Measurements from ENCODE around the gene DOCK3. TPM values are rescaled to one million over a fixed set of nuclear protein-coding genes. Genes with fewer than 3 reads are reported as not detected.

DOCK3 gene
- total and polyA plus RNA-seq, 10 of the 15 experiments (the other 5 are each of a cell fraction or from before 2014, with no cell fraction given): 0.02 to 0.52 (median 0.04) TPM; not detected in 5

DNA sequence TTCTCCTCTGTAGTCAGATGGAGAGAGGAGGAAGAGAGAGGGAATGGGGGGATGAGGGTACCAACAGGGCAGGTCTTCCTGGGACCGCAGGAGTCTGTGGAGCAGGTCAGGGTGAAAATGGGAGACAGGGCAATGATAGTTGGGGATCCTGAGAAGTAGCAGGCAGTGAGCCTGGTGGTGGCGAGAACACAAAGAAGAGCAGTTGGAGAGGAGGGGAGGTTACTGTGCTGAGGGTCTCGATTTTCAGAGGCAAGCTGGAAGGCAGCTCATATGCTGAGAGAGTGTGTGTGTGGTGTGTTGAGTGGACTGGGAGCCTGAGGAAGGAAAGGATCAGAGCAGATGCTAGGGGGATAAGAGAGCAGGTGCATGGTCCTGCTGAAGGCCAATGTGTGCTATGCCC is 2.1 kb upstream of the DOCK3 start:
- ATAC-seq: no peak
- ChIA-PET CTCF (no interaction called here), SMC1A (ENCODE audit: uncharacterized antibody, unreplicated experiment) (no interaction called here), RAD21 (ENCODE audit: unreplicated experiment) (no interaction called here), POLR2A (no interaction called here)
- no TSS peak for BruUV-seq (replicated peaks)
- H3K4me1 ChIP-seq (ENCODE audit: control insufficient read depth, insufficient read depth, low read length): no peaks in the 10 kb centered on the region
- no peak overlapping the region for H3K4me2 ChIP-seq (ENCODE audit: control insufficient read depth, insufficient read depth)
- no peak for FAIRE-seq
- intact Hi-C loops (cut with micrococcal nuclease; ENCODE audit: unreplicated experiment) (no loop called here), in situ Hi-C loops (cut with MboI) (no loop called here)
- no peak for DNase-seq (ENCODE audit: low read depth, low spot score)
- H3K4me3 ChIP-seq: no peak overlapping the region
- H3K9ac ChIP-seq (ENCODE audit: control insufficient read depth, insufficient read depth, low read length): no peak overlapping the region
- H3K27ac ChIP-seq (ENCODE audit: control insufficient read depth, insufficient read depth): no peak overlapping the region
- peaks cover 9 to 29% of the 10 kb centered on the region in 2 experiments for H3K27me3 ChIP-seq (replicated peaks in 1 of 2; ENCODE audit: control insufficient read depth in 2 of 2, insufficient read depth in 2 of 2, low read length in 1 of 2)
- no peaks in the 10 kb centered on the region; the same call in 1 of the 2 replicates for H4K20me1 ChIP-seq (ENCODE audit: control insufficient read depth, insufficient read depth)
- H3K79me2 ChIP-seq (ENCODE audit: control insufficient read depth, insufficient read depth, low read length): no peaks in the 10 kb centered on the region
- H2AFZ ChIP-seq (ENCODE audit: control insufficient read depth, low read depth, low read length): no peak overlapping the region
- H3K9me3 ChIP-seq (replicated peaks; ENCODE audit: control insufficient read depth, insufficient read depth, low read length): no peaks in the 10 kb centered on the region
- no peaks in the 10 kb centered on the region for H3K36me3 ChIP-seq (ENCODE audit: control insufficient read depth in 2 of 2, insufficient read depth in 2 of 2, low read length in 1 of 2)
- WGBS (ENCODE audit: insufficient coverage, insufficient replicate concordance, low lambda C conversion rate, missing lambda C conversion rate): 41% methylated on average over 3 of the region's 3 CpGs
- TF ChIP-seq NR2F1 (conservative IDR thresholded peaks at IDR 0.05) (no peak), ZNF384 (IDR thresholded peaks at IDR 0.05; ENCODE audit: borderline replicate concordance, low read depth, low read length) (no peak), ZBED1 (IDR thresholded peaks at IDR 0.05; ENCODE audit: borderline replicate concordance) (no peak), ZNF622 (IDR thresholded peaks at IDR 0.05) (no peak), E2F8 (IDR thresholded peaks at IDR 0.05; ENCODE audit: low read depth, partially characterized antibody) (no peak), BHLHE40 (IDR thresholded peaks at IDR 0.05; ENCODE audit: borderline replicate concordance in 1 of 2, low read depth in 2 of 2, low read length in 1 of 2) (no peak), NFXL1 (IDR thresholded peaks at IDR 0.05; ENCODE audit: borderline replicate concordance) (no peak), EP300 (IDR thresholded peaks at IDR 0.05; ENCODE audit: borderline replicate concordance in 1 of 2, control insufficient read depth in 1 of 2, low read depth in 2 of 2, low read length in 2 of 2) (no peak), NR2C2 (IDR thresholded peaks at IDR 0.05; ENCODE audit: borderline replicate concordance, control insufficient read depth, insufficient read length, low read depth) (no peak)
- TF ChIP-seq, protein P1, sequence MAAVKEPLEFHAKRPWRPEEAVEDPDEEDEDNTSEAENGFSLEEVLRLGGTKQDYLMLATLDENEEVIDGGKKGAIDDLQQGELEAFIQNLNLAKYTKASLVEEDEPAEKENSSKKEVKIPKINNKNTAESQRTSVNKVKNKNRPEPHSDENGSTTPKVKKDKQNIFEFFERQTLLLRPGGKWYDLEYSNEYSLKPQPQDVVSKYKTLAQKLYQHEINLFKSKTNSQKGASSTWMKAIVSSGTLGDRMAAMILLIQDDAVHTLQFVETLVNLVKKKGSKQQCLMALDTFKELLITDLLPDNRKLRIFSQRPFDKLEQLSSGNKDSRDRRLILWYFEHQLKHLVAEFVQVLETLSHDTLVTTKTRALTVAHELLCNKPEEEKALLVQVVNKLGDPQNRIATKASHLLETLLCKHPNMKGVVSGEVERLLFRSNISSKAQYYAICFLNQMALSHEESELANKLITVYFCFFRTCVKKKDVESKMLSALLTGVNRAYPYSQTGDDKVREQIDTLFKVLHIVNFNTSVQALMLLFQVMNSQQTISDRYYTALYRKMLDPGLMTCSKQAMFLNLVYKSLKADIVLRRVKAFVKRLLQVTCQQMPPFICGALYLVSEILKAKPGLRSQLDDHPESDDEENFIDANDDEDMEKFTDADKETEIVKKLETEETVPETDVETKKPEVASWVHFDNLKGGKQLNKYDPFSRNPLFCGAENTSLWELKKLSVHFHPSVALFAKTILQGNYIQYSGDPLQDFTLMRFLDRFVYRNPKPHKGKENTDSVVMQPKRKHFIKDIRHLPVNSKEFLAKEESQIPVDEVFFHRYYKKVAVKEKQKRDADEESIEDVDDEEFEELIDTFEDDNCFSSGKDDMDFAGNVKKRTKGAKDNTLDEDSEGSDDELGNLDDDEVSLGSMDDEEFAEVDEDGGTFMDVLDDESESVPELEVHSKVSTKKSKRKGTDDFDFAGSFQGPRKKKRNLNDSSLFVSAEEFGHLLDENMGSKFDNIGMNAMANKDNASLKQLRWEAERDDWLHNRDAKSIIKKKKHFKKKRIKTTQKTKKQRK (IDR thresholded peaks at IDR 0.05; ENCODE audit: low read depth, low read length): no peak
